HepG2 (cell line): ENCODE measurements around the gene PRKCE.

Source experiments
- CBX1 ChIP-seq: IDR thresholded peaks from one replicate; pipeline ENCODE4 v1.6.1; 2016; ENCODE audit warnings: antibody characterized with exemption, low read depth
- FOXA1 ChIP-seq, 2 experiments: fragments of 450-650 bp in 1 of 2; sonication (generic) in 1 of 2; formaldehyde crosslinking in 1 of 2; IDR thresholded peaks; 2 replicates each; pipeline versions ENCODE4 v1.4.0 to v1.6.1; 2016 to 2020; ENCODE audit warnings: missing genetic modification reagents in 1 of 2
- GMEB1 ChIP-seq: sonication (generic); formaldehyde crosslinking; IDR thresholded peaks from 2 replicates; pipeline ENCODE4 v1.5.1; 2020; ENCODE audit warnings: missing genetic modification reagents, mild to moderate bottlenecking, borderline replicate concordance
- KLF13 ChIP-seq: sonication (generic); formaldehyde crosslinking; IDR thresholded peaks from 2 replicates; pipeline ENCODE4 v1.4.0; 2020; ENCODE audit warnings: mild to moderate bottlenecking, missing genetic modification reagents
- MTERF4 ChIP-seq: sonication (generic); formaldehyde crosslinking; IDR thresholded peaks from 2 replicates; pipeline ENCODE4 v1.8.0; 2023; ENCODE audit warnings: mild to moderate bottlenecking, missing genetic modification reagents
- SALL1 ChIP-seq: sonication (generic); formaldehyde crosslinking; IDR thresholded peaks from 2 replicates; pipeline ENCODE4 v1.8.0; 2022; ENCODE audit warnings: mild to moderate bottlenecking, missing genetic modification reagents
- SRSF9 ChIP-seq: fragments of 200-400 bp; formaldehyde crosslinking; IDR thresholded peaks from 2 replicates; pipeline ENCODE4 v1.6.1; 2018; ENCODE audit warnings: borderline replicate concordance, mild to moderate bottlenecking, low read depth, low read length; ENCODE audit not compliant: insufficient read depth, poor library complexity, severe bottlenecking
- ZBTB4 ChIP-seq: sonication (generic); formaldehyde crosslinking; IDR thresholded peaks from 2 replicates; pipeline ENCODE4 v1.4.0; 2020; ENCODE audit warnings: missing genetic modification reagents, mild to moderate bottlenecking, borderline replicate concordance
- ZNF253 ChIP-seq: sonication (generic); formaldehyde crosslinking; IDR thresholded peaks from 2 replicates; pipeline ENCODE4 v1.8.0; 2022; ENCODE audit warnings: mild to moderate bottlenecking, missing genetic modification reagents, borderline replicate concordance
- ZSCAN5A ChIP-seq: sonication (generic); formaldehyde crosslinking; IDR thresholded peaks from 2 replicates; pipeline ENCODE4 v1.8.0; 2022; ENCODE audit warnings: mild to moderate bottlenecking, missing genetic modification reagents, borderline replicate concordance

- no peak for TF ChIP-seq CBX1
- TF ChIP-seq FOXA1 (IDR thresholded peaks at IDR 0.05), result no peak
- no peak for TF ChIP-seq FOXA1 (CRISPR knock-in tag; IDR thresholded peaks at IDR 0.05)
- no peak for TF ChIP-seq MTERF4 (CRISPR knock-in tag)
- no peak for TF ChIP-seq KLF13 (CRISPR knock-in tag)
- TF ChIP-seq ZNF253 (CRISPR knock-in tag), result no peak
- TF ChIP-seq ZSCAN5A (CRISPR knock-in tag), result no peak
- TF ChIP-seq GMEB1 (CRISPR knock-in tag), result no peak
- no peak for TF ChIP-seq ZBTB4 (CRISPR knock-in tag)
- no peak for TF ChIP-seq SALL1
- no peak for TF ChIP-seq SRSF9
Measured at GRCh38 chr2:45712570-45712969, 61.1 kb downstream of the PRKCE start.
